ENCODE measurements around the gene CMC2.
A peak's percentile ranks its signal among the peaks of the same experiment; 100 is the strongest.

CMC2 gene

DNA sequence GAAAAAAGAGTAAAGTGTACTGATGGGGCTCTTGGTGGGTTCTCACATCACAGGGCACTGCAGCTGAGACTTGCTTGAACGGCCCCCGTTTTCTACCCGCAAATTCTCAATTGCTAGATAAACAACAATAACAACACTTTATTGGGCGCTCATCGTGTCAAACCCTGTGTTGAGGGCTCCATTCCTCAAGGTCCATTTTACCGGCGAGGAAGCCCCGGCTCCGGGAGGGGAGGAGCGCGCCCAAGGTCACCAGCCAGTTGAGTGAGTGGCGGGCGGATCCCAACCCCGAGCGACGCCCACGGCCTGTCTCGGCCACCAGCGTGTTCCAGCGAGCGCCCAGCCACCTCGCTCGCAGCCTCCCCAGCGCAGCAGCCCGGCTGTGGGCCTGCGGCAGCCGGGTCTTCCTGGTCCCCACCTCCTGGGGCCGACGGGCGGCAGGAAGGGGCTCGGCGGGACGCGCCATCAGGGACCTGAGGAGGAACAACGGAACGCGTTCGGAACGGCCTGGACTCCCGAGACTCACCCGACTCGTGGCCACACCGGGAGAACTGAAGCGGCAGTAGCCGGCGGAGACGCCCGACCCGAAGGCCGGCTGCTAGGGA is 373 bp downstream of the CMC2 start (continued):
- TF ChIP-seq, protein P1, sequence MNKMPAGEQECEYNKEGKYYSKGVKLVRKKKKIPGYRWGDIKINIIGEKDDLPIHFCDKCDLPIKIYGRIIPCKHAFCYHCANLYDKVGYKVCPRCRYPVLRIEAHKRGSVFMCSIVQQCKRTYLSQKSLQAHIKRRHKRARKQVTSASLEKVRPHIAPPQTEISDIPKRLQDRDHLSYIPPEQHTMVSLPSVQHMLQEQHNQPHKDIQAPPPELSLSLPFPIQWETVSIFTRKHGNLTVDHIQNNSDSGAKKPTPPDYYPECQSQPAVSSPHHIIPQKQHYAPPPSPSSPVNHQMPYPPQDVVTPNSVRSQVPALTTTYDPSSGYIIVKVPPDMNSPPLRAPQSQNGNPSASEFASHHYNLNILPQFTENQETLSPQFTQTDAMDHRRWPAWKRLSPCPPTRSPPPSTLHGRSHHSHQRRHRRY (tag by site-specific recombination; IDR thresholded peaks at IDR 0.05) = no peak
- TF ChIP-seq, protein P2, sequence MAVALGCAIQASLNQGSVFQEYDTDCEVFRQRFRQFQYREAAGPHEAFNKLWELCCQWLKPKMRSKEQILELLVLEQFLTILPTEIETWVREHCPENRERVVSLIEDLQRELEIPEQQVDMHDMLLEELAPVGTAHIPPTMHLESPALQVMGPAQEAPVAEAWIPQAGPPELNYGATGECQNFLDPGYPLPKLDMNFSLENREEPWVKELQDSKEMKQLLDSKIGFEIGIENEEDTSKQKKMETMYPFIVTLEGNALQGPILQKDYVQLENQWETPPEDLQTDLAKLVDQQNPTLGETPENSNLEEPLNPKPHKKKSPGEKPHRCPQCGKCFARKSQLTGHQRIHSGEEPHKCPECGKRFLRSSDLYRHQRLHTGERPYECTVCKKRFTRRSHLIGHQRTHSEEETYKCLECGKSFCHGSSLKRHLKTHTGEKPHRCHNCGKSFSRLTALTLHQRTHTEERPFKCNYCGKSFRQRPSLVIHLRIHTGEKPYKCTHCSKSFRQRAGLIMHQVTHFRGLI (tag by site-specific recombination; IDR thresholded peaks at IDR 0.05) = peak; percentile 89
- TF ChIP-seq ZNF248 (tag by site-specific recombination; IDR thresholded peaks at IDR 0.05) (no peak), ZNF585B (tag by site-specific recombination; IDR thresholded peaks at IDR 0.05) (no peak), SP3 (tag by site-specific recombination; IDR thresholded peaks at IDR 0.05) (no peak), ZNF529 (tag by site-specific recombination; IDR thresholded peaks at IDR 0.05; ENCODE audit: insufficient replicate concordance) (no peak), ZNF768 (tag by site-specific recombination; IDR thresholded peaks at IDR 0.05) (no peak), ZBTB20 (tag by site-specific recombination; IDR thresholded peaks at IDR 0.05) (peak; percentile 29; the same call in 1 of the 2 replicates), ZNF223 (tag by site-specific recombination; IDR thresholded peaks at IDR 0.05) (no peak), YY1 (tag by site-specific recombination; IDR thresholded peaks at IDR 0.05) (no peak), ZBTB17 (tag by site-specific recombination; IDR thresholded peaks at IDR 0.05) (no peak), ZNF138 (tag by site-specific recombination; IDR thresholded peaks at IDR 0.05; ENCODE audit: borderline replicate concordance) (no peak), EGR2 (tag by site-specific recombination; IDR thresholded peaks at IDR 0.05; ENCODE audit: low read depth) (no peak; the same call in 1 of the 2 replicates), HOXA7 (CRISPR knock-in tag; IDR thresholded peaks at IDR 0.05; ENCODE audit: borderline replicate concordance) (no peak), BCL11A (tag by site-specific recombination; IDR thresholded peaks at IDR 0.05; ENCODE audit: low read depth) (no peak), ZNF549 (tag by site-specific recombination; IDR thresholded peaks at IDR 0.05) (no peak), ZNF670 (tag by site-specific recombination; IDR thresholded peaks at IDR 0.05; ENCODE audit: low read depth) (no peak), ZNF37A (tag by site-specific recombination; IDR thresholded peaks at IDR 0.05) (no peak), ZFP3 (tag by site-specific recombination; IDR thresholded peaks at IDR 0.05; ENCODE audit: low read depth) (no peak), ZNF791 (tag by site-specific recombination; IDR thresholded peaks at IDR 0.05) (no peak), ZNF266 (tag by site-specific recombination; IDR thresholded peaks at IDR 0.05; ENCODE audit: low read depth) (no peak), SCRT2 (tag by site-specific recombination; IDR thresholded peaks at IDR 0.05) (no peak), ZBTB8A (tag by site-specific recombination; IDR thresholded peaks at IDR 0.05) (peak; percentile 38), ZNF626 (tag by site-specific recombination; IDR thresholded peaks at IDR 0.05) (no peak), GFI1B (tag by site-specific recombination; IDR thresholded peaks at IDR 0.05) (no peak)
- TF ChIP-seq, protein P3, sequence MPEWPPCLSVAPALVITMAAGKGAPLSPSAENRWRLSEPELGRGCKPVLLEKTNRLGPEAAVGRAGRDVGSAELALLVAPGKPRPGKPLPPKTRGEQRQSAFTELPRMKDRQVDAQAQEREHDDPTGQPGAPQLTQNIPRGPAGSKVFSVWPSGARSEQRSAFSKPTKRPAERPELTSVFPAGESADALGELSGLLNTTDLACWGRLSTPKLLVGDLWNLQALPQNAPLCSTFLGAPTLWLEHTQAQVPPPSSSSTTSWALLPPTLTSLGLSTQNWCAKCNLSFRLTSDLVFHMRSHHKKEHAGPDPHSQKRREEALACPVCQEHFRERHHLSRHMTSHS (tag by site-specific recombination; IDR thresholded peaks at IDR 0.05) = no peak
- TF ChIP-seq, protein P4, sequence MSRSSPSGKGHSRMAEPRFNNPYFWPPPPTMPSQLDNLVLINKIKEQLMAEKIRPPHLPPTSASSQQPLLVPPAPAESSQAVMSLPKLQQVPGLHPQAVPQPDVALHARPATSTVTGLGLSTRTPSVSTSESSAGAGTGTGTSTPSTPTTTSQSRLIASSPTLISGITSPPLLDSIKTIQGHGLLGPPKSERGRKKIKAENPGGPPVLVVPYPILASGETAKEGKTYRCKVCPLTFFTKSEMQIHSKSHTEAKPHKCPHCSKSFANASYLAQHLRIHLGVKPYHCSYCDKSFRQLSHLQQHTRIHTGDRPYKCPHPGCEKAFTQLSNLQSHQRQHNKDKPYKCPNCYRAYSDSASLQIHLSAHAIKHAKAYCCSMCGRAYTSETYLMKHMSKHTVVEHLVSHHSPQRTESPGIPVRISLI (tag by site-specific recombination; IDR thresholded peaks at IDR 0.05) = no peak
- TF ChIP-seq, protein P5, sequence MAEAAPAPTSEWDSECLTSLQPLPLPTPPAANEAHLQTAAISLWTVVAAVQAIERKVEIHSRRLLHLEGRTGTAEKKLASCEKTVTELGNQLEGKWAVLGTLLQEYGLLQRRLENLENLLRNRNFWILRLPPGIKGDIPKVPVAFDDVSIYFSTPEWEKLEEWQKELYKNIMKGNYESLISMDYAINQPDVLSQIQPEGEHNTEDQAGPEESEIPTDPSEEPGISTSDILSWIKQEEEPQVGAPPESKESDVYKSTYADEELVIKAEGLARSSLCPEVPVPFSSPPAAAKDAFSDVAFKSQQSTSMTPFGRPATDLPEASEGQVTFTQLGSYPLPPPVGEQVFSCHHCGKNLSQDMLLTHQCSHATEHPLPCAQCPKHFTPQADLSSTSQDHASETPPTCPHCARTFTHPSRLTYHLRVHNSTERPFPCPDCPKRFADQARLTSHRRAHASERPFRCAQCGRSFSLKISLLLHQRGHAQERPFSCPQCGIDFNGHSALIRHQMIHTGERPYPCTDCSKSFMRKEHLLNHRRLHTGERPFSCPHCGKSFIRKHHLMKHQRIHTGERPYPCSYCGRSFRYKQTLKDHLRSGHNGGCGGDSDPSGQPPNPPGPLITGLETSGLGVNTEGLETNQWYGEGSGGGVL (tag by site-specific recombination; IDR thresholded peaks at IDR 0.05) = peak; percentile 44; the same call in 1 of the 2 replicates
- TF ChIP-seq, protein P6, sequence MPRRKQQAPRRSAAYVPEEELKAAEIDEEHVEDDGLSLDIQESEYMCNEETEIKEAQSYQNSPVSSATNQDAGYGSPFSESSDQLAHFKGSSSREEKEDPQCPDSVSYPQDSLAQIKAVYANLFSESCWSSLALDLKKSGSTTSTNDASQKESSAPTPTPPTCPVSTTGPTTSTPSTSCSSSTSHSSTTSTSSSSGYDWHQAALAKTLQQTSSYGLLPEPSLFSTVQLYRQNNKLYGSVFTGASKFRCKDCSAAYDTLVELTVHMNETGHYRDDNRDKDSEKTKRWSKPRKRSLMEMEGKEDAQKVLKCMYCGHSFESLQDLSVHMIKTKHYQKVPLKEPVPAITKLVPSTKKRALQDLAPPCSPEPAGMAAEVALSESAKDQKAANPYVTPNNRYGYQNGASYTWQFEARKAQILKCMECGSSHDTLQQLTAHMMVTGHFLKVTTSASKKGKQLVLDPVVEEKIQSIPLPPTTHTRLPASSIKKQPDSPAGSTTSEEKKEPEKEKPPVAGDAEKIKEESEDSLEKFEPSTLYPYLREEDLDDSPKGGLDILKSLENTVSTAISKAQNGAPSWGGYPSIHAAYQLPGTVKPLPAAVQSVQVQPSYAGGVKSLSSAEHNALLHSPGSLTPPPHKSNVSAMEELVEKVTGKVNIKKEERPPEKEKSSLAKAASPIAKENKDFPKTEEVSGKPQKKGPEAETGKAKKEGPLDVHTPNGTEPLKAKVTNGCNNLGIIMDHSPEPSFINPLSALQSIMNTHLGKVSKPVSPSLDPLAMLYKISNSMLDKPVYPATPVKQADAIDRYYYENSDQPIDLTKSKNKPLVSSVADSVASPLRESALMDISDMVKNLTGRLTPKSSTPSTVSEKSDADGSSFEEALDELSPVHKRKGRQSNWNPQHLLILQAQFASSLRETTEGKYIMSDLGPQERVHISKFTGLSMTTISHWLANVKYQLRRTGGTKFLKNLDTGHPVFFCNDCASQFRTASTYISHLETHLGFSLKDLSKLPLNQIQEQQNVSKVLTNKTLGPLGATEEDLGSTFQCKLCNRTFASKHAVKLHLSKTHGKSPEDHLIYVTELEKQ (tag by site-specific recombination; IDR thresholded peaks at IDR 0.05; ENCODE audit: borderline replicate concordance) = no peak
- TF ChIP-seq, protein P7, sequence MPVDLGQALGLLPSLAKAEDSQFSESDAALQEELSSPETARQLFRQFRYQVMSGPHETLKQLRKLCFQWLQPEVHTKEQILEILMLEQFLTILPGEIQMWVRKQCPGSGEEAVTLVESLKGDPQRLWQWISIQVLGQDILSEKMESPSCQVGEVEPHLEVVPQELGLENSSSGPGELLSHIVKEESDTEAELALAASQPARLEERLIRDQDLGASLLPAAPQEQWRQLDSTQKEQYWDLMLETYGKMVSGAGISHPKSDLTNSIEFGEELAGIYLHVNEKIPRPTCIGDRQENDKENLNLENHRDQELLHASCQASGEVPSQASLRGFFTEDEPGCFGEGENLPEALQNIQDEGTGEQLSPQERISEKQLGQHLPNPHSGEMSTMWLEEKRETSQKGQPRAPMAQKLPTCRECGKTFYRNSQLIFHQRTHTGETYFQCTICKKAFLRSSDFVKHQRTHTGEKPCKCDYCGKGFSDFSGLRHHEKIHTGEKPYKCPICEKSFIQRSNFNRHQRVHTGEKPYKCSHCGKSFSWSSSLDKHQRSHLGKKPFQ (tag by site-specific recombination; IDR thresholded peaks at IDR 0.05) = no peak
